T-helper 1 cell treated with Interleukin-12 subunit alpha and Interleukin-12 subunit beta and Interleukin-4 antibody, amounts not matched to agents 30 μg/mL and 1 μg/mL, for 36 hours (primary cell): ENCODE measurements around the gene PCCA.
A peak's percentile ranks its signal among the peaks of the same experiment; 100 is the strongest.

Source experiments
- H3K27ac Mint-ChIP-seq: one replicate; pipeline ENCODE4 v1.8.0; 2021; ENCODE audit warnings: mild to moderate bottlenecking, mixed read lengths
- H3K27me3 Mint-ChIP-seq: one replicate; pipeline ENCODE4 v1.8.0; 2021; ENCODE audit warnings: low read depth, mixed read lengths
- H3K36me3 Mint-ChIP-seq: one replicate; pipeline ENCODE4 v1.8.0; 2021; ENCODE audit warnings: low read depth, mixed read lengths
- H3K4me1 Mint-ChIP-seq: one replicate; pipeline ENCODE4 v1.8.0; 2021; ENCODE audit warnings: low read depth, mixed read lengths
- H3K4me3 Mint-ChIP-seq: one replicate; pipeline ENCODE4 v1.8.0; 2021; ENCODE audit warnings: mild to moderate bottlenecking, moderate library complexity, mixed read lengths
- H3K9me3 Mint-ChIP-seq: one replicate; pipeline ENCODE4 v1.8.0; 2021; ENCODE audit warnings: mixed read lengths

PCCA gene

GRCh38 chr13:100438059-100438788, 349.3 kb downstream of the PCCA start:
- peaks cover 20% of the 10 kb centered on the region for H3K36me3 Mint-ChIP-seq
- H3K27me3 Mint-ChIP-seq = no peaks in the 10 kb centered on the region
- peaks cover 8% of the 10 kb centered on the region for H3K9me3 Mint-ChIP-seq
- peaks cover 26% of the 10 kb centered on the region for H3K4me1 Mint-ChIP-seq
- H3K4me3 Mint-ChIP-seq = no peak overlapping the region
- H3K27ac Mint-ChIP-seq = no peak overlapping the region

GRCh38 chr13:100439247-100439970, 350.5 kb downstream of the PCCA start:
- no peak overlapping the region for H3K4me3 Mint-ChIP-seq
- no peaks in the 10 kb centered on the region for H3K27me3 Mint-ChIP-seq

GRCh38 chr13:100440751-100441425, 352.0 kb downstream of the PCCA start:
- H3K27me3 Mint-ChIP-seq = no peaks in the 10 kb centered on the region
- H3K4me1 Mint-ChIP-seq = peaks cover 14% of the 10 kb centered on the region
- peaks cover 4% of the 10 kb centered on the region for H3K9me3 Mint-ChIP-seq
- no peak overlapping the region for H3K27ac Mint-ChIP-seq
- no peak overlapping the region for H3K4me3 Mint-ChIP-seq
- H3K36me3 Mint-ChIP-seq = peaks cover 14% of the 10 kb centered on the region

More at GRCh38 chr13:100439247-100439970, 350.5 kb downstream of the PCCA start:
- Mint-ChIP-seq H3K9me3 (peaks cover 8% of the 10 kb centered on the region), H3K36me3 (peaks cover 14% of the 10 kb centered on the region), H3K27ac (no peak overlapping the region), H3K4me1 (peaks cover 20% of the 10 kb centered on the region)

GRCh38 chr13:100442095-100442832, 353.4 kb downstream of the PCCA start:
- Mint-ChIP-seq H3K4me3 (no peak overlapping the region), H3K36me3 (peaks cover 11% of the 10 kb centered on the region), H3K9me3 (no peaks in the 10 kb centered on the region), H3K27ac (peak overlapping the region; percentile 8), H3K4me1 (peaks cover 14% of the 10 kb centered on the region), H3K27me3 (no peaks in the 10 kb centered on the region)

- H3K9me3 Mint-ChIP-seq = no peaks in the 10 kb centered on the region
- no peak overlapping the region for H3K27ac Mint-ChIP-seq
- H3K4me3 Mint-ChIP-seq = no peak overlapping the region
- peaks cover 7% of the 10 kb centered on the region for H3K36me3 Mint-ChIP-seq
- peaks cover 14% of the 10 kb centered on the region for H3K4me1 Mint-ChIP-seq
- no peaks in the 10 kb centered on the region for H3K27me3 Mint-ChIP-seq
Measured at GRCh38 chr13:100443278-100443997, 354.5 kb downstream of the PCCA start.

GRCh38 chr13:100443998-100444328, 355.1 kb downstream of the PCCA start:
- Mint-ChIP-seq H3K9me3 (no peaks in the 10 kb centered on the region), H3K27ac (no peak overlapping the region), H3K4me1 (peaks cover 14% of the 10 kb centered on the region), H3K27me3 (no peaks in the 10 kb centered on the region), H3K36me3 (peaks cover 7% of the 10 kb centered on the region), H3K4me3 (no peak overlapping the region)

GRCh38 chr13:100447831-100448230, 358.9 kb downstream of the PCCA start:
- Mint-ChIP-seq H3K27me3 (no peaks in the 10 kb centered on the region), H3K9me3 (no peaks in the 10 kb centered on the region), H3K4me3 (no peak overlapping the region), H3K36me3 (peaks cover 5% of the 10 kb centered on the region), H3K4me1 (peaks cover 9% of the 10 kb centered on the region), H3K27ac (no peak overlapping the region)

GRCh38 chr13:100451923-100452322, 363.0 kb downstream of the PCCA start:
- no peaks in the 10 kb centered on the region for H3K27me3 Mint-ChIP-seq
- H3K36me3 Mint-ChIP-seq = peaks cover 5% of the 10 kb centered on the region

GRCh38 chr13:100454876-100455275, 366.0 kb downstream of the PCCA start:
- Mint-ChIP-seq H3K4me3 (no peak overlapping the region), H3K27ac (no peak overlapping the region), H3K9me3 (peaks cover 8% of the 10 kb centered on the region), H3K4me1 (peaks cover 13% of the 10 kb centered on the region), H3K27me3 (no peaks in the 10 kb centered on the region), H3K36me3 (peaks cover 6% of the 10 kb centered on the region)

More at GRCh38 chr13:100451923-100452322, 363.0 kb downstream of the PCCA start:
- Mint-ChIP-seq H3K27ac (no peak overlapping the region), H3K9me3 (peaks cover 5% of the 10 kb centered on the region), H3K4me1 (peaks cover 13% of the 10 kb centered on the region), H3K4me3 (no peak overlapping the region)

- Mint-ChIP-seq H3K27me3 (no peaks in the 10 kb centered on the region), H3K4me3 (no peak overlapping the region), H3K27ac (no peak overlapping the region), H3K9me3 (peaks cover 10% of the 10 kb centered on the region), H3K4me1 (peaks cover 20% of the 10 kb centered on the region), H3K36me3 (peaks cover 8% of the 10 kb centered on the region)
Measured at GRCh38 chr13:100458673-100459072, 369.8 kb downstream of the PCCA start.

GRCh38 chr13:100459747-100460146, 370.9 kb downstream of the PCCA start:
- H3K27me3 Mint-ChIP-seq = no peaks in the 10 kb centered on the region
- peaks cover 8% of the 10 kb centered on the region for H3K36me3 Mint-ChIP-seq
- H3K4me1 Mint-ChIP-seq = peaks cover 16% of the 10 kb centered on the region
- H3K9me3 Mint-ChIP-seq = peaks cover 10% of the 10 kb centered on the region
- no peak overlapping the region for H3K27ac Mint-ChIP-seq
- H3K4me3 Mint-ChIP-seq = no peak overlapping the region

- H3K27me3 Mint-ChIP-seq = no peaks in the 10 kb centered on the region
- H3K27ac Mint-ChIP-seq = no peak overlapping the region
- peaks cover 10% of the 10 kb centered on the region for H3K9me3 Mint-ChIP-seq
- H3K36me3 Mint-ChIP-seq = peaks cover 8% of the 10 kb centered on the region
- peaks cover 11% of the 10 kb centered on the region for H3K4me1 Mint-ChIP-seq
- no peak overlapping the region for H3K4me3 Mint-ChIP-seq
Measured at GRCh38 chr13:100460266-100460665, 371.4 kb downstream of the PCCA start.

GRCh38 chr13:100460791-100461190, 371.9 kb downstream of the PCCA start:
- Mint-ChIP-seq H3K27ac (no peak overlapping the region), H3K36me3 (peaks cover 8% of the 10 kb centered on the region), H3K4me1 (peaks cover 9% of the 10 kb centered on the region), H3K9me3 (peaks cover 10% of the 10 kb centered on the region), H3K27me3 (no peaks in the 10 kb centered on the region), H3K4me3 (no peak overlapping the region)
